HK-2 (cell line): Measurements from ENCODE around the gene MRPL18.
A peak's percentile ranks its signal among the peaks of the same experiment; 100 is the strongest.
"Not testable (repeated sequence)": the region's sequence is repeated elsewhere in the genome, so short reads cannot be mapped to it uniquely, and the experiment has no call there.

Experiments
- DNase-seq: peaks from one replicate; pipeline ENCODE4 v3.0.0-alpha.2; 2018; ENCODE audit not compliant: unreplicated experiment

MRPL18 gene

DNA sequence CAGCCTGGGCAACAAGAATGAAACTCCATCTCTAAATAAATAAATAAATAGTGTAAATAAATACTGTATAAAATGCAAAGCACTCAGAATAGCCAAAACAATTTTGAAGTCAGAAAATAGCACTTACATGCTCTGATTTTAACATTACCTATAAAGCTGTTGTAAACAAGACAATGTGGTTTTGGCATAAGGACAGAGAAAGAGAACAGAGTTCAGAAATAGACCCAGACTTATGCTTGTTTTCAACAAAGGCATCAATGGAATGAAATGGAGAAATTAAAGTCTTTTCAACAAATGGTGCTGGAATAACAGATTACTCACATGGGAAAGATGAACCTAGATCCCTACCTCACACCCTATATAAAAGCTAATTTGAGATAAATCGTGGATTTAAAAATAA, 18.1 kb upstream of the MRPL18 start:
- no peak for DNase-seq

DNA sequence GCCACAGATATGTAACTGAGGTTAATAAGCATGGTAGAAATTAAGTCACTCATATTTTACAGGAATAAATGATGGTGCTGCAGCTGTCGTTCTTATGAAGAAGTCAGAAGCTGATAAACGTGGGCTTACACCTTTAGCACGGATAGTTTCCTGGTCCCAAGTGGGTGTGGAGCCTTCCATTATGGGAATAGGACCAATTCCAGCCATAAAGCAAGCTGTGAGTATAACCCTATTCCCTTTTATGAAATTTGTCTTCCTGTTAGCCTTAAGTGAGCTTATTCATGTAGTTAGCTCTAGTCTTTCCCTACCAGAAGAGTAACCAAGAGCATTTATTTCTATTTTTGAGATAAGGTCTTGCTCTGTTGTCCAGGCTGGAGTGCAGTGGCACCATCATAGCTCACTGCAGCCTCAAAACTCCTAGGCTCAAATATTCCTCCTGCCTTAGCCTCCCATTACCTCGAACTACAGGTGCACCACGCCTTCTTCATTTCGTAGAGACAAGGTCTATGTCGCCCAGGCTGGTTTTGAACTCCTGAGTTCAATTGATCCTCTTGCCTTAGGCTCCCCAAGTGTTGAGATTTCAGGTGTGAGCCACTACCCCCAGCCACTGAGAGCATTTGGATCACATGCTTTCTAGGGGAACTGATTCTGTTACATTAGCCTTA, 12.9 kb upstream of the MRPL18 start:
- no peak for DNase-seq

DNA sequence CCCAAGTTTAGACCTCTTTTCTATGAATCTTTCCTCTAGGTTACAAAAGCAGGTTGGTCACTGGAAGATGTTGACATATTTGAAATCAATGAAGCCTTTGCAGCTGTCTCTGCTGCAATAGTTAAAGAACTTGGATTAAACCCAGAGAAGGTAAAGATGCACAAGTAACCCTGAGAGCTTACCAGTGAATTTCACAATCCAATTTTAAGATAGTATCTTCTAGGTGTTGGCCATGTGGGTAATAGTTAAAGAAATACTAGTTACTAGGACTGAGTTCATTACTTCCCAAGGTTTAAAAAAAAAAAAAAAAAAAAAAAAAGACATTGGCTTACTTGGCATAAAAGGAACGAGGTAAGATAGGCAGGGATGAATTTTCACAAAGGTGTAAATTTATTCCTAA, 12.1 kb upstream of the MRPL18 start:
- DNase-seq: no peak

DNA sequence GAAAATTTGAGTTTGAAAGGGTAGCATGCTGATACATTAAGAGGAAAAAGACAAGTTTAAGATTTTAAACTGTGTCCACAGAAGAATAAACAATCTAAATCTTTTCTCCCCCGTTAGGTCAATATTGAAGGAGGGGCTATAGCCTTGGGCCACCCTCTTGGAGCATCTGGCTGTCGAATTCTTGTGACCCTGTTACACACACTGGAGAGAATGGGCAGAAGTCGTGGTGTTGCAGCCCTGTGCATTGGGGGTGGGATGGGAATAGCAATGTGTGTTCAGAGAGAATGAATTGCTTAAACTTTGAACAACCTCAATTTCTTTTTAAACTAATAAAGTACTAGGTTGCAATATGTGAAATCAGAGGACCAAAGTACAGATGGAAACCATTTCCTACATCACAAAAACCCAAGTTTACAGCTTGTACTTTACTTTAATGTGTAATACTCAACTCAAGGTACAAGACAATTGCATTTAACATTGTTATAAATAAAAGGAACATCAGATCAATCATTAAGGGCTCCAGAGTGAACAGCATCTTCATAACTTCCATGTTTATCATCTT, 11.6 kb upstream of the MRPL18 start:
- DNase-seq: no peak

DNA sequence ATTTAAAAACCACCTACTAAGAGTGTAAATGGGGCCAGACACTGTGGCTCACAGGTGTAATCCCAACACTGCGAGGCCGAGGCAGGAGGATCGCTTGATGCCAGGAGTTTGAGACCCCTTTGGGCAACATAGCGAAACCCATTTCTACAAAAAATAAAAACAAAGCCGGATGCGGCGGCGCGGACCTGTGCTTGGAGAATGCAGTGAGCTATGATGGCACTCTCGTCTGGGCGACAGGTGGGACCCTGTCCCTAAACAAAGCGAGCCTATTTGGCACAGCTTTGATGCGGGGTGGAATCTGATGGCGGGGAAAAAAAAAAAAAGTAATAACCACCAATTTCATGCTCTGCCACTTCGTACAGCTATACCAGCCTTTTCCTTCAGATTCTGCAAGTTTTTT, 2.0 kb upstream of the MRPL18 start:
- DNase-seq: no peak

DNA sequence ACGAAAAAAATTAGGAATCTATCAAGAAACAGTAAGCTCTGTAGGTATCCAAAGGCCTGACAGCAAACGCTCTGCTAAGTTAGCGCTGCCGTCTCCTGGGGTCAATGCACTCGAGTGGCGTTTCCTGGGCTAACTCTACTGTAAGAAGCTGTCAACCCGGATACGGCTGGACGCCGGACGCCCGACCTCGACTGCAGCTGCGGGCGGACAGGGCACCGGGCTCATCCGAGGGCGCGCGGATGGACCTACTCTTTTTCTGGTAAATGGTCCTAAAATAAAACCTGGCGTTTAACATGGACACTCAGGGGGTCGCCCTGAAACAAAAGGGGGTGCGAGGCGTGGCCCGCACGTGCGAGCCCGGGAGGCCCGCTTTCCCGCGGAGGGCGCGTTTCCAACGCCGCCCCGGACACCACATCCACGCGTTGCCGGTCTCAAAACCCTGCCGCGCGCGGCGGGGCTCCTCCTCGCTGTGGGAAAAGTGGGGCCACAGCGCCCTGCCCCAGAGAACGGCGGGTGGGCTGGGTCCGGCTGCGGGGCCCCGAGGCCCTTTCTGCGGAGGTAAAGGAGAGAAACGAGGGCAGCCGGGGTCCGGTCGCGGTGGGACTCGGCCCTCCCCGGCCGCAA, 1.4 kb upstream of the MRPL18 start:
- peak; percentile 35 for DNase-seq

DNA sequence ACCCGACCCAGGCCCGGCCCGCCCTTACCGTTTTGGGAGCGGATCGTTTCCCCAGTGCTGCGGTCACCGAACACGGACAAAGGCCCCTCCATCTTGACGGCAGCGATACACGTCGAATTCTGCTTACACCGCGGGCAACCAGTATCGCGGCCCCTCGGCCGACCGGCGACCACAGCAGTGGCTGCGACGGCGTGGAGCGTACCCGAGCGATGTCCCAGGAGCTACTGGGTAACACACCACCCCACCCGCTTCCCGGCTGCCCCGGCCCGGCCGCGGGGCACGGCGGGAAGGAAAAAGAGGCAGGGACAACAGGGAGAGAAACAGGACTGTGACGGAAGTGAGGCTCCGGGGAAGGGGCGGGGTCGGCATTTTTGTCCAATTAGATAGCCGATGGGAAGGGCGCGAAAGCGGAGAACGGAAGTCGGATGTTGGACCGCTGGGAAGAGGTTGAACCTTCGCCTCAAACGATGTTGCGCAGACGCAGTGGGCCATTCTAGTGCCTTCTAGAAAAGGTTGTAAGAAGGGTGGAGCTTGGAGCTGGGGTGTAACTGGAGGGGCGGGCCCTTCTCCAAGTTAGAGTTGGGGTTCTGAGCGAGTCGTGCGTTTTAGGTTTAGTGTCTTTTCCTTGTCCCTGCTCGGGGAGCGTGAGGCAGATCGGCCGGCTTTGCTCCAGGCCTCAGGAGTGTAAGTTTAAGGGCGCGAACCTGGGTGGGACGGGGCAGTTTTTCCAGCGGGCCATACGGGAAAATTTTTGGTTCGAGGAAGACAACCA, 704 bp upstream of the MRPL18 start, which contains the start of gene TCP1:
TCP1 (minus strand) TSS at position 226 of the 772 bp plus-strand sequence; CDS start at position 92, 134 bp downstream.
- peak; percentile 99 for DNase-seq

DNA sequence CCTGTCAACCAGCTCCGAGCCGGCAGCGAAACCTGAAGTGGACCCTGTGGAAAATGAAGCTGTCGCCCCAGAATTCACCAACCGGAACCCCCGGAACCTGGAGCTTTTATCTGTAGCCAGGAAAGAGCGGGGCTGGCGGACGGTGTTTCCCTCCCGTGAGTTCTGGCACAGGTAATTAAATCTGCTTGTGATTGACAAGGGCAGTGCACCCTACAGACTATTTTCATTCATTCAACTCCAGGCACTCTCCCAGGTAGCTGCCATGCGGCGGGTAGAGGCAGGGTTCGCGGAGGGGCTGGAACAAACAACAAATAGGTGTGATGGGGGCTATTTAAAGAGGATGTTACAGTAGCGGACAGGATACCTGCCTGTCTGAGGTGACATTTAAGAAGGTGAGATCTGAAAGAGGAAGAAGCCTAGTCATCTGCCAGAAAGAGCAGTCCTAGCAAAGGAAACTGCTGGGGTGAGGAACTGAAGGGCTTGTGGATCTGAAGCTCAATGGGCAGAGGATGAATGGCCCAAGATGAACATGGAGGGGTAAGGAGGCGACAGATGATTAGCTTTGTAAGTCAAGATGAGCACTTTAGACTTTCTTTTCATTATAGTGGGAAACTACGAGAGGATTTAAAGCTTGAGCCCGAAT, 810 bp downstream of the MRPL18 start:
- no peak for DNase-seq

DNA sequence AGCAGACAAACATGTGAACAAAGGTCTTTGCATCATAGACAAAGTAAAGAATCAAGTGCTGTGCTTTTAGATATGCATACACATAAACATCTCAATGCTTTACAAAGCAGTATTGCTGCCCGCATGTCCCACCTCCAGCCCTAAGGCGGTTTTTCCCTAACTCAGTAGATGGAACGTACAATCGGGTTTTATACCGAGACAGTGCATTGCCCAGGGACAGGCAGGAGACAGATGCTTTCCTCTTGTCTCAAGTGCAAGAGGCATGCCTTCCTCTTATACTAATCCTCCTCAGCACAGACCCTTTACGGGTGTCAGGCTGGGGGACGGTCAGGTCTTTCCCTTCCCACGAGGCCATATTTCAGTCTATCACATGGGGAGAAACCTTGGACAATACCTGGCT, 4.7 kb downstream of the MRPL18 start:
- not testable (repeated sequence) for DNase-seq

DNA sequence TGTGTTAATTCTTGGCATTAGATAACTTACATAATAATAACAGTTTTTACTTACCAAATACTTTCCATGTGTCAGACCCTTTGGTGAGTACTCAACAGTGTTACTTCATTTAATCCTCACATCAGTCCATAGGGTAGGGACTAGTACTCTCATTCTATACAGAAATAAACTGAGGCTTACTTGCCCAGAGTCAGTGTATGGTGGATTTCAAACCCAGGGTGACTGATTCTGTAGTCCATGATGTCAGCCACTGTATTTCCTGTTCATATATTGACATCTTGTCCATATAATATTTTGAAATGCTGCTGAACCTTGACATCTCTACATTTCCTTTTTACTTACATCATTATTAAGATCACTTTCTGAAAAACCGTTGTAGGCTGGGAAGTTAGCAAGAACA, 7.3 kb downstream of the MRPL18 start:
- DNase-seq: no peak

DNA sequence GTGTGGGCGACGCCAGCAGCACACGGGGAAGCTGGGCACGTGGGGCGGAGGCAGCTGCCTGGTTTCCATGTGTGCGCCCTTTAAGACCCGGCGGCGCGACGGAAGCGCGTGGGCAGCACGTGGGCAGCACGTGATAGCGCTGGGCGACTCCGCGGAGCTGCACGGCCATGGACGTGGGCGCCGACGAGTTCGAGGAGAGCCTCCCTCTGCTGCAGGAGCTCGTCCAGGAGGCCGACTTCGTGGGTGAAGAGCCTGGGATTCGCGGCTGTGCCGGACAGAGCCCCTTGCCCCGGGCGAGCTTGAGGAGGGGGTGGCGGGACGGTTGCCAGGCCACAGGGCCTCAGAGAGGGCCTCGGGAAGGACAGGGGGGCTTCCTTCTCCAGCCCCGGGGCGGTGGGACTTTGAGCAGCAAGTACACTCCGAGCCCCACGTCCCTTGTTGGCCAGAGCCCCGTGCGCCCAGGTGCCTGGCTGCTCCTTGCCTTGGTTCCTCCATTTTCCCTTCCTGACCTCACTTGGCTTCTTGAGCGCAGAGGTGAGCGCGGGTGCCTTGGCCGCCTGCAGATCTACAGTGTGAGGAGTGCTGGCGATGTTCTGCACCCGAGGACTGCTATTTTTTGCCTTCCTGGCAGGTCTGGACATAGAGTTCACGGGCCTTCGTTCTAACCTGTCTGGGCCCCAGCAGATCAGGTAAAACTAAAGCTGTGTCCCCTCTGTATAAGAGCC, 10.0 kb downstream of the MRPL18 start, which contains the start of gene PNLDC1:
PNLDC1 (plus strand) TSS at position 136 of the 725 bp plus-strand sequence; CDS start at position 168, 32 bp downstream.
- DNase-seq: no peak

DNA sequence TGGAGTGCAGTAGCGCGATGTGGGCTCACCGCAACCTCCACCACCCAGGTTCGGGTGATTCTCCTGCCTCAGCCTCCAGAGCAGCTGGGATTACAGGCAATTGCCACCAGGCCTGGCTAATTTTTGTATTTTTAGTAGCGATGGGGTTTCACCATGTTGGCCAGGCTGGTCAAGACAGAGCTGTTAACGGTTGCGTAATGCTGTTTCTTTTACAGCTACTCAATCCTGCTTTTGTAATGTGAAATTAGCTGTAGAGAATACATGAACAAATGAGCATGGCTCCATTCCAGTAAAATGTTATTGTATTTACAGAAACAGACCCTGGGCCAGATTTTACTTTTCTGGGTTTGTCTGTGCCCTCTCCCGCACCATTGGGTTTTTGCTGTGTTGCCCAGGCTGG, 11.7 kb downstream of the MRPL18 start:
- no peak for DNase-seq

DNA sequence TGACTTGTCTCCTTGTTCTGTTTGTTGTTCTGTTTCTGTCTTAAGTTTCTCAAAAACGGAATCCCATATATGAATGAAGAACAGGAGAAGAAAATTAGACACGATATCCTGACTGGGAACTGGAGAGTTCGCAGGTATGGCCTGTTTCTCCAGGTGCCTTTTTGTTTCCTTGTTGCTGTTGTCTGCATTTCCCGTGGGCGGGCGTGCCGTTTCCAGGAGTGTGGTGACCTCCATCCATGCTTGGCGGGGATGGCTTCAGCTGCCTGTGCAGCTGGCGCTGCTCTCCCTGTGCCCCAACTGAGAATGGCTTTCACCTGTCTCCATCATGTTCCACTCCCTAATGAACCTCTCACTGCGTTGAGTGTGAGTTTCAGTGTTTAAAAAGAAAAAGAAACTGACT, 14.2 kb downstream of the MRPL18 start:
- no peak for DNase-seq

DNA sequence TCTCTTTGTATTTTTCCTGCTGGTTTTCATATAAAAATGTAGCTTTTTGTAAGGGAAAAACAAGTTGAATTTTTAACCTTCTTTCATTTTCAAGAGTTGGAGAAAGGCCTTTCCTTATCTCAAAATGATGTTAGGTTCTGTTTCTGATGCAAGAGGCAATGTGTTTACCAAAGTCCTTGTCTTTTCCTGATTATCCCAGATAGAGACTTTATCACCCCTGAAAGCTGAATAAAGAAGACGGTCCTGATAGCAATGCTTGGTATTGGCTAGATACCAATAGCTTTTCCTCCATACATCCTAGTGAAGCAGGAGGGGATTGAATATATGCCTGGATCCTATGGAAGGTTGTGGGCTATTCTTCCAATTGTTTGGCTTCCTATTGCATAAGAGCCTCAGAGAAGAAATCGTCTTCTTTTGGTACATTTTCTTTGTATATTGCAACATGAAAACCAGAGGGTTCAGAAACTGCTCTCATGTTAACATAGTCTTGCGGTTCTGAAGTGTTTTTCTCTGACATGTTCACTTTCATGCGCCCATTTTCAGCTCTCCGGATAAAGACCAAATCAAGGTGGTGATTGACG, 15.3 kb downstream of the MRPL18 start:
- DNase-seq: no peak

DNA sequence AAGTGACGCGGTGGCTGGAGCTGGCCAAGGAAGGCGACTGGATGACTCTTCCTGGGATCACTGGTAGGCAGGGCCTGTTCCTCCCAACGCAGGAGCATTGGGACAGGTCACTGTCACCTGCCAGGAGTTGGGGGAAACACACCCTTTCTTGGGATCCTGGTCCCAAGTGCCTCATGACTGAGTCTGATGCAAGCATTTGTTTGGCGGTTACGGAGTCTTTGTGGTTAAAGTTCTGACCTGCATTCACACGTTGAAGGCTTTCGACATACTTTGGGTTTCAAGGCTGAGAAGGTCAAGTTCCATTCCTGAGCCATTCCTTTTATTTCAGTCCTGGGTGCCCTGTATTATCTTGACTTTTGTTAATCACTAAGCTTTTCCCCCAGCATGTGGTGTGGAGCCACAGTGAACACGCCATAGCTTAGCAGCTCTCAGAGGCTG, 15.8 kb downstream of the MRPL18 start:
- no peak for DNase-seq

DNA sequence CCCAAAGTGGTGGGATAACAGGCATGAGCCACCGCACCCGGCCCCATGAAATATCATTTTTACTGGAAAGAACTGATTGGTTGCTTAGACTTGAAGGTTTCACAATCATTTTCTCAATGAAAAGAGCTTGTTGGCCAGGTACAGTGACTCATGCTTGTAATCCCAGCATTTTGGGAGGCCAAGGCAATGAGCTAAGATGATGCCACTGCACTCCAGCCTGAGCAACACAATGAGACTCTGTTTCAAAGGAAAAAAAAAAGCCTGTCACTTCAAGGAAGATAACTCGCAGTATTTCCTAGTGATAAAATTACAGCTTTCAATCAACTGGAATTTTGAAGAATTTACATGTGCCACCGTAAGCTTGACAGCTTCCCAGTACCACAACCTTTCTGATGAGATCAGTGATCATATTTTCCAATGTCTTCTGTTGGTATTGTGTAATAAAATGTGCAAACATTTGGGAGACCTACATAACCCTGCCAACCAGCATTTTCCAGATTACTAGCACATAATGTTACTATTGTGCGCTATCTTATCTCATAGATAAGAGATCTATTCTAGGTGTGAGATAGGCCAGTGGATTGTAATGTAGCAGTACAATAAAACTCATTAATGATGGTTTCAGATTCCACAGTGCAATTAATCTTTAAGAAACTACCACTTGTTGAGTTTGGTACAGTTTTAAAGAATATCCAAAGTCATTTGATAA, 17.0 kb downstream of the MRPL18 start:
- no peak for DNase-seq

DNA sequence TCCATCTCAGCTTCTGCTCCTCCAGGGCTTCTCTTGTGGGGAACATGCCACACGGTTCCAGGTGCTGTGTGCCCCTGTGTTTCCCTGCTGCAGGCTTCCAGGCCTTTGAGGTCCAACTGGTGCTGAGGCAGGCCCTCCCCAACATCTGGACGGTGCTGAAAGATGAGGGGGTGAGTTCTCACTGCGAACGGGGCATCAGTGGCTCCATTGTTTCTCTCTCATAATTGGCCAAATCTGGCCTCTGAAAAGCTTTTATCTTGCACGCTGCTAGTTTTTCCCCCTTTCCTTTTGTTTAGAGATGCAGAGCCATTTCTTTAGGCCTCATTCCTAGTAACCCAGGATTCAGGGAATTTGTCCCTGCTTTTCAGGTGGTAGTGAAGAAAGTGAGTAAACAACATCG, 18.4 kb downstream of the MRPL18 start:
- no peak for DNase-seq

DNA sequence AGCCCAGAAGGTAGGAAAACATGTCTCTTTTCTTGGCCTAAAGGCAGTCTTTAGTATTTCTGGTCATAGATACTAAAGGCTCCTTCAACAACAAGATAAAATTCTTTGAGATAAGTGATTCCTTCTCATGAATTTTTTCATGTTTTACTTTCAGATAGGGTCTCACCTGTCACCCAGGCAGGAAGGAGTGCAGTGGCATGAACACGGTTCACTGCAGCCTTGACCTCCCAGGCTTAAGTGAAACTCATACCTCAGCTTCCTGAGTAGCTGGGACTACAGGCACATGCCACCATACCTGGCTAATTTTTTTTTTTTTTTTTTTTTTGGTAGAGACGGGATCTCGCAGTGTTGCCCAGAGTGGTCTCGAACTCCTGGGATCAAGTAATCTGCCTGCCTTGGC, 18.9 kb downstream of the MRPL18 start:
- no peak for DNase-seq

DNA sequence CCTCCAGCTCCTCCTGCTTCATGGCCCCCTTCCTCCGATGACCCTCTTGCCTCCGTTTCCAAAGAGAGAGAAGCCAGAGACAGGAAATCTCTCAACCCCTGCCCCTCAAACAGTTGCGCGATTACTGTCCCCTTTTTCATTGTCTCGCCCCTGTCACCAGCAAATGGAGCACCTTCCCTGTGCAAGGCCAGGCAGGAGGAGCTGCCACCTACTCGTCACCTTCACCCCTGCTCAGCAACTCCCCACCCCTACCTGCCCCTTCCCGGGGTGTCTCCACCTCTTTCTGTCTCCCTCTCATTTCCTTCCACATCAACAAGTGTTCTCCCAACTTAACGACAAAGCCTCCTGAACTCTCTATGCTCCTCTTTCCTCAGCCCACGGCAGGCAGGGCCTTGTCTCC, 23.5 kb downstream of the MRPL18 start:
- DNase-seq: no peak

DNA sequence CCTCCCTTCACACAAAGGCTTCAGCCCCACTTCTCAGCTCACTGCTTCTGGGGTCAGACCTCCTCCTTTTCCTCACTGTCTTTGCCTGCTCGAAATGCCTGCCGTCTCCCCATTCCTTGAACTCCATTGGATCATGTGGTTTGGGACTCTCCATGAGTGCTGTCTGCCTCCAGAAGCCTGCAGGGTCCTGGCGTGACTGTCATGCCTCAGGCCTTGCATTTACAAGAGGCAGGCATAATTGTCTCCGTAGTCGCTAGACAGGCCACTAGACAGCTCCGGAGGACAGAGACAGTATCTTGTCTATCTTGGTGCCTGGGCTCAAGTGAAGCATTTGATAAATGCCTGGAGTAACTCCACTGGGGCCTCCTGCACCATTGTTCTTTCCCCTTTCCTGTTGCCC, 25.1 kb downstream of the MRPL18 start:
- no peak for DNase-seq
